SK-MEL-5 (cell line): ENCODE data around the gene PLA2G3. TPM values are rescaled to one million over a fixed set of nuclear protein-coding genes. Genes with fewer than 3 reads are reported as not detected.

Experiments
- DNase-seq: peaks from one replicate; pipeline ENCODE4 v3.0.0-alpha.2; 2016; ENCODE audit warnings: low read depth, low spot score
- in situ Hi-C: cut with HindIII; loops from 2 replicates; pipeline ENCODE4 v1.10.0; 2016; ENCODE audit warnings: low sequenced_read_pairs, high pct_unique_total_duplicates, low pct_unique_long_range_greater_than_20kb
- total RNA-seq: library from RNA; depleted of rRNA; stranded (reverse); fragments of >200 nt; shearing (Covaris generic); gene quantifications from 2 replicates; pipeline ENCODE4 v1.2.3, GENCODE V29; 2014

PLA2G3 gene
- total RNA-seq, 1 experiment from 2014 or later, result 0.03 TPM

DNA sequence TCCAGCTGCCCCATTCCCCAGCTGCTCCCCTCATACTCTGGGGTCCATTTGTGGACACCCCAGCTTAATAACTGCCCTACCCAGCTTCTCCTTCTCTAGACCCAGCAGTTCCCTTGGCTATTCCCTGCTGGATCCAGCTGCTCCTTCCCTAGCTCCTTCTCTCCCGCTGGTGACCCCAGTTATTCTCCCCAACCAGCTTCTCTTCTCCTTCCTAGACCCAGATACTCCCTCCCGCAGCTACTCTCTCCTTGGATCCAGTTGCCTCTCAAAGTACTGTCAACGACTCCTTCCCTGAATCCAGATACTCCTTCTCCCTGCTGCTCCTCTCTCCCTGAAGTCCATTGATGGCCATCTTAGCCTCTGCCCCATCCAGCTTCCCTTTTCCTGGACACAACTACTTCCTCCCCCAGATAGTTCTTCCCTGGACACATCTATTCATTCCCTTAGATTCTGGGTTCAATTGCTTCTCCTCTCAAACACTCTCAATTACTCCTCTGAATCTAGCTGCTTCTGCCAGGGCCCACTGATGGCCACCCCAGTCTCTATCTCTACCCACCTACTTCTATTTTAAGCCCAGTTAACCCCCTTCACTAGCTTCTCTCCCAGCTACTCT is 44.6 kb downstream of the PLA2G3 start:
- in situ Hi-C loops, result no loop called here
- no peak for DNase-seq

DNA sequence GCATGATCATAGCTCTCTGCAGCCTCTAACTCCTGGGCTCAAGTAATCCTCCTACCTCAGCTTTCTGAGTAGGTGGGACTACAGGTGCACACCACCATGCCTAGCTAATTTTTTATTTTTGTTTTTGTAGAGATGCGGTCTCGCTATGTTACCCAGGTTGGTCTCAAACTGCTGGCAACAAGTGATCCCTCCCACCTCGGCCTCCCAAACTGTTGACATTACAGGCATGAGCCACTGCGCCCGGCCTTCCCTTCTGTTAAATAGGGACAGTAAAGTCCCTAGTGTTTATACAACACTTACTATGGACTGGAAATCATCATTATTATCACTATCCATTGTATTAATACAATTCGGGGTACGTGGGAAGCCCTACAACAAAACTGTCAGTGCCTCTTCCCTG is 45.6 kb downstream of the PLA2G3 start:
- in situ Hi-C loops, result no loop called here
- no peak for DNase-seq

DNA sequence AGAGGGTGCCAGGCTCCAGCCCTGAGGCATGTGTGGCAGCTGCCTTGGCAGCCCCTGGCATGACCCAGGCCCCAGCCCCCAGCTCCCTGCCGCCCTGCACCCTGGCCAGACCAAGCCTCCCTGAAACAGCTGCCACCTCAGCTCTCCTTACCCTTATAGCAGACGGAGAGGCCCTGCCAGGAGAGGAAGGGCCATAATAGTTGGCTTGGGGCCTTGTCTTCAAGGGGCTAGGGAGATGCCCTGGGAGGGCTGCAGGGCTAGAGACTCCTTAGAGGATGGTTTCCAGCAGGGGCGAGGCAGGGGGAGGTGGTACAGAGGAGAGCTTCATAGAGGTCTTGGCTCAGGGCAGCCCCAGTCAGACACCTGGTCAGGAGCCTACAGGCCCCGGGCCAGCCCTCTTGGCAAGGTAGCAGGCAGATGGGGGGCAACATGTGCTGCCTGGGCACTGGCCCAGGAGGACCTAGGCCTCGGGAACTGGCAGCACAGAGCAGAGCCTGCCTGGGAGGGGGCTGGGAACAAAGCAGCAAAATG is 46.2 kb downstream of the PLA2G3 start:
- no peak for DNase-seq
- in situ Hi-C loops, result no loop called here

DNA sequence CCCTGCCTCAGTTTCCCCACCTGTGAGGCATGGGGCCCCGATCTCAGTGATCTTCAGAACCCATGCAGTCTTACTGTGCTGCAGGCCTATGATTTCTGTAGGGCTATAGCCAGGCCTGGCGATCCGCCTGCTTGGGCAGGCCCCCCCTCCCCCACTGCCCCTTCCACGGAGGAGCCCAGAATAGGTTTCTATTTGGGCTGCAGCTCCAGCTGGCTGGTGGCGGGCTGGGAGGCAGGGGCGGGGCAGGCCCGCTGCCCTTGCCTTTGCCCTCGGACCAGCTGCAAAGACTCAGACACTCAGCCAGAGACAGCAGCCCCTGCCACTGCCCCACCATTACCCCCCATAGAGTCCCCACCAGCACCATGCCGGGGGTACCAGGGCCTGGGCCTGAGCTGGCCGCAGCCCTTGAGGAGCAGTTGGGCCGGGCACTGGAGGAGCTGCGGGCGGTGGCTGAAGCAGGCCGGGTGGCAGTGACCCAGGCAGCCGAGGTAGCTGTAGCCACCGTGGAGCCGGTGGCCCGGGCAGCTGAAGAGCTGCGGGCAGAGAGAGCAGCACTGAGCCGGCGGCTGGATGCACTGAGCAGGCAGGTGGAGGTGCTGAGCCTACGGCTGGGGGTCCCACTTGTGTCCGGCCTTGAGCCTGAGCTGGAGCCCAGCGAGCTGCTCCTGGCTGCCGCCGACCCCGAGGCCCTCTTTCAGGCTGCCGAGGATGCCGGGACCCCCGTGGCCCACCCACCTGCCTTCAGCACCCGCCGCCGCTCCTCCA is 47.0 kb downstream of the PLA2G3 start:
- no peak for DNase-seq
- in situ Hi-C loops, result no loop called here

DNA sequence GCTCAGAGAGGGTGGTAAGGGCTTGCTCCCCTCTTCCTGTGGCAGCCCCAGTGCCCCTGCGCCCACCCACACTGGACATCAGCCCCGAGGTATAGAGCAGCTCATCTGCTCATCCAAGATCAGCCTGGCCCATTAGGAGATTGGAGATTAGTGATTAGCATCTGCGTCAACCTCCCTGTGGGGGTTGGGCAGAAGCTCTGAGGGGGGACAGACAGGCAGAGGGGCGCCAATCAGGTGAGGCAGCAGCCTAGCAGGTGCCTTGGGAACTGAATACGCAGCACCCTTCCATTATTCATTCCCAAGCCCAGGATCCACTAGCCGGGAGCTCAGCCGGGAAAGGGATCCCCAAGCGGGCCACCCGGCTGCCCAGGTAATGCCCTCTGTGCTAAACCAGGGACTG is 48.1 kb downstream of the PLA2G3 start:
- DNase-seq, result no peak
- in situ Hi-C loops, result no loop called here

DNA sequence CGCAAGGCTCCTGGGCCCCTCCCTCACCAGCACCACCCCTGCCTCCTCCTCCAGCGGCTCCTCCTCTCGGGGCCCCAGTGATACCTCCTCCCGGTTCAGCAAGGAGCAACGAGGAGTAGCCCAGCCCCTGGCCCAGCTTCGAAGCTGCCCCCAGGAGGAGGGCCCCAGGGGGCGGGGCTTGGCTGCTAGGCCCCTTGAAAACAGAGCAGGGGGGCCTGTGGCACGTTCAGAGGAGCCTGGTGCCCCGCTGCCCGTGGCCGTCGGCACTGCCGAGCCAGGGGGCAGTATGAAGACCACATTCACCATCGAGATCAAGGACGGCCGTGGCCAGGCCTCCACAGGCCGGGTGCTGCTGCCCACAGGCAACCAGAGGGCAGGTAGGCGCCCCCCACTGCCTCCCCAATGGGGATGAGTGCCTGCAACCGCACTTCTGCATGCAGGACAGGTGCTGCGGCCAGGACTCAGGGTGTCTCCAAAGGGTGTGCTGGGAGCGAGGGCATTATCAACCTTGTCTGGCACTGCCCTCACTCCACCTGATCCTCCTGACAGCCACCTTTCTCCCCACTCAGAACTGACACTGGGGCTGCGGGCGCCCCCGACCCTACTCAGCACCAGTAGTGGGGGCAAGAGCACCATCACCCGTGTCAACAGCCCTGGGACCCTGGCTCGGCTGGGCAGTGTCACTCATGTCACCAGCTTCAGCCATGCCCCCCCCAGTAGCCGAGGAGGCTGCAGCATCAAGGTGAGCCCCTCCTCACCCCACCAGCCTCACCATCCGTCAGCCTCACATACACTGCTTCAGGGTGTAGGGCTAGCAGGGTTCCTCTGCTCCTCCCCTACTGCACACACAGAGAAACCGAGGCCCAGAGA is 49.0 kb downstream of the PLA2G3 start:
- in situ Hi-C loops, result no loop called here
- no peak for DNase-seq

DNA sequence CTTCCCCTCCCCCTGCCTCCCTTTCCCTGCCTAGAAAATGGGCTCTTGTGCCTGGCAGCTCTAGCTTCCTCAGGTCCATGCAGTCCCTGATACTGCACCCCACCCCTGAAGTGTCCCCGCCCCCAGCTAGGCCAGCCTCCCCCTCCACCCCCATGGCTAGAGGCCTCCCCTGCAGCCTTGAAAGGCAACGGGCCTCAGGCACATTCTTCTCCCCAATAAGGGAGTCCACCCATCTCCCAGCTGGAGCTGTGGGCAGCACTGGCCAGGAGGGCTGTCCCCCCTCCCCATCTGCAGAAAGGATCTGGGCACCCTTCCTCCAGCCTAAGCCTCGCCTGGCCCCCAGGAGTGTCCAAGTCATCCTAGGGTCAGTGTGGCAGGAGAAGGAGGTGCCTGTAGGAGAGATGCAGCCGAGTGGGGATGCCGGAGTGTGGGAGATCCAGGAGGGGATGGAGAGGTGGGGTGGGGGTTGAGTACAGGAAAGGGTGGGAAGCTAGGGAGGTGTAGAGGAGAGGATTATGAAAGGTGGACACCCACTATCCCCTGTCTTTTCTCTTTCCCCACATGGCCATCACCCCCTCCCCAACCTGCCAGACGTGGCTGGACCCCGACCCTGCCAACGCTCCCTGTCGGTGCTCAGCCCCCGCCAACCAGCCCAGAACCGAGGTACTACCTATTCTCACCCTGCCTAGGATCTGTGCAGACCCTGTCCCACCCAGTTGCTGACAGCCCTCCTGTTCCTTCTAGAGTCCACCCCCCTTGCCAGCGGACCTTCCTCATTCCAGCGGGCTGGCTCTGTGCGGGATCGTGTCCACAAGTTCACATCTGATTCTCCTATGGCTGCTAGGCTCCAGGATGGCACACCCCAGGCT is 49.9 kb downstream of the PLA2G3 start:
- in situ Hi-C loops, result no loop called here
- DNase-seq, result no peak

DNA sequence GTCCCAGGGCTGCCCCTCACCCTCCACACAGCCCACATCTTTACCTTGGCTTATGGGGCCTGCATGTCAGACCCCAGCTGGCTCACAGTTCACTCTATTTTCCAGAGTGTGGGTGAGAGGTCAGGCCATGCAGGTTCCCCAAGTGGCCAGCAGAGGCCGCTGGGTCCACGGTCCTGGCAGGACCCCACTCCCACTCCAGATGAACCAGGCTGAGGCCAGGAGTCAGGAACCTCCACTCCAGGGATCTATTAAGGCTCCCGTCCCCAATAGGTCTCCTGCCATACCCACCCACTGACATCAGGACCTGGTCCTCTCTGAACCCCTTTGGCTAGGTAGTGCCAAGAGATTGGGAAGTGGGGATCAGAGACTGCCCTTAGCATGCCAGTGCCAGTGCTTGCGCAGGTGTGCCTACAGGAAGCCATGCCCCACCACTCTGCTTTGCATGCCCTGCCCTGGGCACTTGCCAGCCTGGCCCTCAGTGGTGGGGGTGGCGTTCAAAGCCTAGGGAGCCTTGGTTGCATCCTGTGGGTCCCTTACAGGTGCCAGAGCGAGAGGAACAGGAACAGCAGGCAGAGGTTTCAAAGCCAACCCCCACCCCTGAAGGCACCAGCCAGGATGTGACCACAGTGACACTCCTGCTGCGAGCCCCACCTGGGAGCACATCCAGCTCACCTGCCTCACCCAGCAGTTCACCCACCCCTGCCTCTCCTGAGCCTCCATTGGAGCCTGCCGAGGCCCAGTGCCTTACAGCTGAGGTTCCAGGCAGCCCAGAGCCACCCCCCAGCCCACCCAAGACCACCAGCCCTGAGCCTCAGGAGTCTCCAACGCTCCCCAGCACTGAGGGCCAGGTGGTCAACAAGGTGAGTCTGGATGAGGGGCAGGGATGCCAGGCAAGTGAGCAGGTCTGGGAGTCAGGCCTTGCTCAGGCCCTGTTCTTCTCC is 50.9 kb downstream of the PLA2G3 start:
- in situ Hi-C loops, result no loop called here

DNA sequence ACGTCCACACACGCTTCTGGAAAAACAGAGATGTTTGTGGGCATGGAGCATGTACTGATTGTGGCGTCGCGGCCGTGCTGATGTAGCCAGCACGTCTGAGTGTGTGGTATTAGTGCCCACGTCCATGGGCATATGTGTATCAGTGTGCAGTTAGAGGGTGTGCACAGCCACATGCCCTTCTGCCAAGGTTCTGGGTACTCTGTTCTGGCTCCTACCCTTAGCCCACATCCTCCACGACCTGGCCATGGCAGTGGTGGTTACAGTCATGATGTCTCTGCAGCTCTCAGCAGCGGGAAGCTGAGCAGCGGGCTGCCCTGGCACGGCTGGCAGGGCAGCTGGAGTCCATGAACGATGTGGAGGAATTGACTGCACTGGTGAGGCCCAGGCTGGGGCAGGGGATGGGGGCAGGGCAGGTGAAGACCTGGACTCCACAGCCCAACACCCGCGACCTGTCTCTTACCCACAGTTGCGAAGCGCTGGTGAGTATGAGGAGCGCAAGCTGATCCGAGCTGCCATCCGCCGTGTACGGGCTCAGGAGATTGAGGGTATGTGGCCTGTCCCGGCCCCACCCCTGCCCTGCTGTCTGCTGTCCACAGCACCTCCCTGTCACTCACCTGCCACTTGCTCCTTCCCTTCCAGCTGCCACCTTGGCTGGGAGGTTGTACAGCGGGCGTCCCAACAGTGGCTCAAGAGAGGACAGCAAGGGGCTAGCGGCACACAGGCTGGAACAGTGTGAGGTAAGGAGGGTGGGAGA is 51.9 kb downstream of the PLA2G3 start:
- in situ Hi-C loops, result no loop called here

More for the DNA sequence above, 50.9 kb downstream of the PLA2G3 start:
- peak; percentile 66 for DNase-seq

DNA sequence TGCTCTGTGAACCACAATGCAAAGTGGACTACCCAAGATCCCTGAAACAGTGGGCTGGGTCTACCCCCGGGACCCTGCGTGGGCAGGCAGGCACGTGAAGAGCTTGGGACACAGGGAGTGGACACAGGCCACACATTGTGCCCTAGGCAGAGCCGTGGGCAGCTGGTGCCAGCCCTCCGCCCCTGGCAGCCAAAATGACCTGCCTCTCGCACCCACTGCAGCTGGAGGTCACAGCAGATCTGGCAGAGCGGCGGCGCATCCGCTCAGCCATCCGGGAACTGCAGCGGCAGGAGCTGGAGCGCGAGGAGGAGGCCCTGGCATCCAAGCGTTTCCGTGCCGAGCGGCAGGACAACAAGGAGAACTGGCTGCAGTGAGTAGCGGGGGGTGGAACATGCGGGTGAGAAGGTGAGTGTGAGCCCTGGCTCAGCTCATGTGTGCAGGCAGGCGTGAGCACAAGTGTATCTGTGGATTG is 52.5 kb downstream of the PLA2G3 start:
- in situ Hi-C loops, result no loop called here
- DNase-seq, result no peak

More for the DNA sequence above, 51.9 kb downstream of the PLA2G3 start:
- DNase-seq, result no peak

DNA sequence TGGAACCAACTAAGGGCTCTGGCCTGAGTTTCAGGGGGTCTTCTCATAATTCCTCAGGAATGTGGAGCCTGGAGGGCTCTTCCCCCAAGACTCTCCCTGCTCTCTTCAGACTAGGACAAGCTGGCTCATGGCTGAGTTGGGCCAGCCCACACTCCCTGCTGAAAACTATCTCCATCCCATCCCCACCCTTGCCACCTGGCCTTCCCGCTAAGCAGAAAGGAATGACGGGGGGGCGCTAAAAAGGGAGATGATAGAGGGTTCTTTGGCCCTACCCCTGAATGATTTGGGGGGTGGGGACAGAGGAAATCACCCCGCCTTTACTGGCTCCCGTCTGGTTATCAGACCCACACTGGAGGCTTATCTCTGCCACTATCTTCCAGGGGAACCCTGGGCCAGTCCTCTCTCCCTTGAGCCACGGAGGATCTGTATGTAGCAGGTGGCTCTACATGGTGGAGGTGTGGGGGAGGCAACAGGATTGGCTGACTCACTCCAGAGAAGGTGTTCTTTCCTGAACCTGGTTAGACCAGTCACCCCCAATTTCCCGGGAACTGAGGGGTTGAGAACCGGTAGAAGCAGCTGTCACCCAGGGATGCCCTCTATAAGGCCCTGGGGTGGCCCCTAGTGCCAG is 53.5 kb downstream of the PLA2G3 start:
- no peak for DNase-seq
- in situ Hi-C loops, result no loop called here

DNA sequence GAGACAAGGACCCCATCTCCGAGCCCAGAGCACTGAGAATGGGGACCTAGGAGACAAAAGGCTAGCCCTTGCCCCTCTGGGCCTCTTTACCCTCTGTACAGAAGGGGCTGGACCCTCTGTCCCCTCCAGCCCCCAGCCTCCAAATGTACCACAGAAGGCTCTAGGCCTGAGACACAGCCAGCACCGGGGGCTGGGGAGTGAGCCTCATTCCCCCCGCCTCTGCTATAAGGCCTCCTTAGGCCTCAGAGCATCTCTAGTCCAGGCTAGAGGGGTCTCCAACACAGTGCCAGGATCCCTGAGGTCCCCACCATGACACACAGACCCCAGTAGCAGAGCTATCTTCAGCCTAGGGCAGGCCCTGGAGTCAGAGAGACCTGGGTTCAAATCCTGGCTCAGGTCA is 54.4 kb downstream of the PLA2G3 start:
- in situ Hi-C loops, result no loop called here
- DNase-seq, result no peak

DNA sequence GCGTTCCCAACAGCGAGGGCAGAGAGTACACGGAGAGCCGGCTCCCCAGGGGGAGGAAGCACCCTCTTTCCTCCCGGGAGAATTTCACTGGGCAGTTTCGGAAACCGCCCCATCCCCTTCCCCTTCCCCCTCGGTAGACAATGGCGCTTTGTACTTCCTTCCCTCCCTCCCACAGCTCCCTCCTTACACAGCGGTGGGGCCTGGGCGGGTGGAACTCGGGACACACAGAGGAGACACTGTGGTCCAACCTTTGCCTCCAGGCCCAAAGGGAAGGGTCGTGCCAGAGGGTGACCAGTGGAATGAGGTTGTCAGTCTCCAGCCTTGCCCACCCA is 54.8 kb downstream of the PLA2G3 start:
- in situ Hi-C loops, result no loop called here

DNA sequence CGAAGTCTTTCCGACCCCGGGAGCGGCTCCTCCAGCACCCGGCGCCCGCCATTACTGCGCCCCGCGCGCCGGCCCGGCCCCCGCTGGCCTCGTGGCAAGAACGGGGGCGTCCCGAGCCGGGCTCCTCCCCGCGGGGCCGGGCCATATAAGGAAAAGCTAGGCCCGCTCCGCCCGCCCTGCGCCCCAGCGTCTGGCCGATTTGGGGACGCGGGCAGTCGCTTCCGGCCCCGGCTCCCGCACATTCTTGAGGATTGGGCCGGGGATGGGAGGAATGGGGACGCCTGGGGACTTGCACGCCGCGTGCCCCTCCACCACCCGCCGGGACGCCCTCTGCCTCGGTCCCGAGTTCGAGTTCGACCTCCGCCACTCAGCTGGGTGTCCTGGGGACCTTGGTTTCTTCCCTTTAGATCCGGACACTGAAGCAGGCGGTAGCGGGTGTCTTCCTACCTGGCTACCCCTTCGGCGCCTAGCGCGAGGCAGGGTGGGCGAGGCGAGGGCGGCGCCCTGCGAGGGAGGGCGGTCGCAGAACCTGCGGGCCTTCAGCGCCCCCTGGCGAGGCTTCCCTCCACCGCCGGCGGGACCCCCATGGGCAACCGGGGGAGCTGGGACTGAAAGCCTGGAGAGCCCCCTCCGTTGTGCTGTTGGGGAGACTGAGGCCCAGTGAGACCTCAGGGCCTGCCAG is 55.4 kb downstream of the PLA2G3 start:
- in situ Hi-C loops, result no loop called here
- DNase-seq, result peak; percentile 80

More for the DNA sequence above, 54.8 kb downstream of the PLA2G3 start:
- DNase-seq, result peak; percentile 97
